Non-pigmented ciliary epithelial cell (primary cell): ENCODE data around the gene FAAP20.

Experiments
- DNase-seq: peaks from one replicate; pipeline ENCODE4 v3.0.0-alpha.2; 2010; ENCODE audit warnings: low read depth

FAAP20 gene, protein sequence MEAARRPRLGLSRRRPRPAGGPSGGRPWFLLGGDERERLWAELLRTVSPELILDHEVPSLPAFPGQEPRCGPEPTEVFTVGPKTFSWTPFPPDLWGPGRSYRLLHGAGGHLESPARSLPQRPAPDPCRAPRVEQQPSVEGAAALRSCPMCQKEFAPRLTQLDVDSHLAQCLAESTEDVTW

DNA sequence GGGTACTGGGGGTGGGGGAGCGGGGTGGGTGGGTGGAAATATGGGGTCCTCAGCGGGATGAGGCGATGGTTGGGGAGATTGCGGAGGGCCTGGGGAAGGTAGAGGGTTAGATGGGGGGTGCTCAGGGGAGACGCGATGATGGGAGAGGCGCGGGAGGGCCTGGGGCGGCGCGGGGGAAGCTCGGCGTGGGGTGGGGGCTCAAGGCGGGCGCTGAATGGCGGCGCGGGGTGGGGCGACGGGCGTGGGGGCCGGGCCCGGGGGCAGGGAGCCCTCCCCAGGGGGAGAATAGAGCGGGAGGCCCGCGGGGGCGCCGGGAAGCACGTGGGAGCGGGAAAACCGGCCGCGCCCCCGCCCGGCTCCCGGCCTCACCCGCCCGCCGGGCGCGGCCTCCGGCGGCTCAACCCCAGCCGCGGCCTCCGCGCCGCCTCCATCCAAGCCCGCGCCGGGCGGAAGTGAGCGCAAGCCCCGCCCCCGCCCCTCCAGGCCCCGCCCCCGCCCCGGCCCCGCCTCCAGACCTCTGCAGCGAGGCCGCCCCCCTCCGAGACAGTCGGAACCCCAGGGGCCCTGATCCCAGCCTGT lies at the start of gene FAAP20:
Gene FAAP20, minus strand, starts transcription at position 454 of the 579 bp plus-strand sequence. Its CDS starts 23 bp downstream, at position 431.
- DNase-seq = no peak

DNA sequence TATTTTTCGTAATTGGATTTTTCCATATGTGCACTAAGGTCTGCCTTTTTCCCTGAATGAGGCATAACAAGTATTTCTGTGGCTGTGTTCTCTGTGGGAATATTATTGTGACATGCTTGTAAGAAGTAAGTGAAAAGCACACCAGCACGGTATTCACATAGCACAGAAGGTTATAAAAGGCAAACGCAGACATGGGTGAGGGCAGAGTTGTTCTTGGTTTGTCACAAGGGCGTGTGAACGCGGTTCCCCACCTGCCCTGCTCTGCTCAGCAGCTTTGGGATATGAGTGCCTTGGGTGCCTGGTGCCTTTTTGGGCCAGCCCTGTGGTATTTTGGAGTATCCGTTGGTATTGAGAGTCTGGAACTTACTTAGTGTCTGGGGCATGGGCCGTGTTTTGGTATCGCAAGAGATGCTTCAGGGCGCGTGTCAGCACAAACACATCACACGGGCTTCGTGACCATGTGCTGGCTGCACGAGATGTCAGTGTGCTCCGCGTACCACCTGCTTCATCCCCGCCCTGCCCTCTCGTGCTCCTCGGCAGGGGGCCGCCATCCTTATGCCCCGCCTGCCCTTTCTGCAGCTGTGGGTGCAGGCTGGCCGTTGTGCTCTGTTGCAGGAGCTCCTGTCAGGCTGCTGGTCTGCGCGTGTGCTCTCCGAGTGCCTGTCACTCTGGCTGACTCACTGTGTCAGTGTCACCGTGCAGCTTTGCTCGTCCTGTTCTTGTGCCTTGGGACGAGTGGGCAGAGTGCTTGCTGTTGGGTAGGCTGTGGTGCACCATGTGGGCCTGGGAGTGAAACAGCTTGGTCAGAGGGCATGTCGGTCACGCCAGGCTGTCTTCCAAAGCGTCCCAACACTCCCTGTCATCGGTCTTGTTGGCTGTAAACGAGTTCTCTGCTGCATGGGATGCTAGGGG lies 48.5 kb upstream of the FAAP20 start:
- DNase-seq = no peak

DNA sequence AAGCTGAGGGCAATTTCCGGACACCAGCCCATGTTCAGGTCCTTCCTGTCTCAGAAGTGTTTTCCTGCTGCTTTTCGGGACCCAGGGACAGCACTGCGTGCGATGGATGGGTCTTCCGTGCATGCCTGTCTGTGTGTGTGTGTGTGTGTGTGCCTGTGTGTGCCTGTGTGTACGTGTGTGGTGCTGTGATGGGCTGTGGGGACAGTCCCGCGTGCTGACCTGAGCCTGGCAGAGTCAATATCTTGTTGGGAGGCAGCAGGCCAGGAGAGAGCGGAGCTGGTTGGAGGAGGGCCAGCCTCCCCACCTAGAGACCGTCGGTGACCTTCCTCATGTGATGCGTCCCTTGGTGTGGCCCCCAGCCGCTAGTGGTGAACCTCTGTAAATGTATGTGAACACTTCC lies 47.2 kb upstream of the FAAP20 start:
- no peak for DNase-seq

DNA sequence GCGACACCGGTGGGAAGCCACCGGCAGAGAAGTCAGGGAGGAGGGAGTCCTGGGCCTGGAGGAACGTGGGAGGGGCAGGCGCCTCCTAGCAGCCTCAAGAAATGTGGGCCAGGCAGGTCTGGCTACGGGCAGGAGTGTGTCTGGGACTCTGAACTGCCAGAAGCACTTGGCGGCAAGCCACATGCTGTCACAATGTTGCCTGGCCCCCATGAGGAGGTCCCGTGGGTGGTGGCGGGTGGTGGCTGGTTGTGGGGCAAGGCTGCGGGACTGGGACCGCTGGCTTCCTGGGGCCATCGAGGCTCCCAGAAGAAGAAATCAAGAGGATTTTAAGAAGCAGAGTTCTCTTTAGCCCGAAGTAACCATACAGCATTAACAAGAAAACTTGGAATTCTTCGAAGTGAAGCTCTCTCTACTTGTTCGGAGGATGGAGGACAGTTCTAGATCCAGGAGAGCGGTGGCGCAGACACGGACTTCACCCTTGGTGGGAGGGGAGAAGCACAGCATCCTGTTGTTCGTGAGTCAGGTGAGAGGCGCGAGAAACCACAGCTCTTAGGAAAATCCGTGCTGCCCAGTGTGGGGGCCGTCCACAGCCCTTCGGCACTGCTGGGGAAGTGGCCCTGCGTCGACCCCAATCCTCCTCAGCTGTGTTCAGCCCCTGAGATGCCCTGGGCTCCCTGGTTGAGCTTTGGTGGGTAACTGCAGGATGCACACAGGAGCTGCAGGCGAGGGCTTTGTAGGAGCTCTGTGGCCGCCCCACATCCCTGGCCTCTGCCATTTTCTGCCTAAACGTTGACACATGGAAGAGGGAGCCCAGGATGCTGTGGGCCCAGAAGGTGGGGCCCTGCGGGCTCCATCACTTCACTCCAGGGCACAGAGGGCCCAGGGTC lies 45.9 kb upstream of the FAAP20 start:
- no peak for DNase-seq

DNA sequence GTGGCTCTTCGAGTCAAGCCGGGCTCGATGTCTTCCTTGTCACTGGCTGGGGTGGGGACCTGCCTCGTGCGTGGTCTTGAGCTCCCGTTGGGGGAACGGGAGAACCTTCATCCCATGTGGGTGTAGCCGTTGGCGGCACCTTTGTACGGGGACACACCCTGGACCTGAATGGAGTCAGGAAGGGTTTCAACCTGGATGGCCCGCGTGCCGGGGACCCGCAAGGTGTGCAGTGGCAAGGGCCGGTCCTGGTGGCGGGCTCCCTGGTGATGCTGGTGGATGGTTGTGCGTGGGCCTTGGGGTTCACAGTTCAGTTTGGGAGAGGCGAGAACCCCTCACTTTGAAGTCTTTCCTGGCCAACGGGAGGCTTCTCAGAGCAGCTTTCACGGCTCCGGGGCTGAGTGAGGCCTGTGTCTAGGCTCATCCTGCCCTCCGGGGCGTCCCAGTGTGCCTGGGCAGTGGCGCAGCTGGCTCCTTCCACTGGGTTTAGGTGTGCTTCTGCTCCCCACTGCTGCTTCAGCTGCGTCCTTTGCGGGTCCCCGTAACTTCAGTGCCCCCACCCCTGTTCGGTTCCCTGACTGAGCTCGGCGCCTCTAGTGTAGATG lies 44.9 kb upstream of the FAAP20 start:
- DNase-seq = no peak

DNA sequence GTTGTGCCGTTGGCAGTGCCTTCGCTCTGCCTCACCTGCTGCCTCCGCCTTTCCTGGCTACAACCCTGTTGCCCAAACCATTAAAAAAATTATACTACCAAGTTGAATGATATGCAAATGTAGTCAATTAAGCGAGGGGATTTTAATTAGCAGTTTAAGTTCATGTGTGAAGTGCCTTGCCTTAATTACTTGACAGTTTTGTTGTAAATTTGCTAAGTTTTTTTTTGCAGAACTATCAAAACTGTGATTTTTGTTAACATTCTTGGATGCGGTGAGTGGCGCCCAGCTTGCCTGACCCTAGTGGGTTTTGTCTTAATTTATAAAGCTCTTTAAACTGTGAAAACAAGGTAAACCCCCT lies 44.4 kb upstream of the FAAP20 start:
- DNase-seq = no peak

DNA sequence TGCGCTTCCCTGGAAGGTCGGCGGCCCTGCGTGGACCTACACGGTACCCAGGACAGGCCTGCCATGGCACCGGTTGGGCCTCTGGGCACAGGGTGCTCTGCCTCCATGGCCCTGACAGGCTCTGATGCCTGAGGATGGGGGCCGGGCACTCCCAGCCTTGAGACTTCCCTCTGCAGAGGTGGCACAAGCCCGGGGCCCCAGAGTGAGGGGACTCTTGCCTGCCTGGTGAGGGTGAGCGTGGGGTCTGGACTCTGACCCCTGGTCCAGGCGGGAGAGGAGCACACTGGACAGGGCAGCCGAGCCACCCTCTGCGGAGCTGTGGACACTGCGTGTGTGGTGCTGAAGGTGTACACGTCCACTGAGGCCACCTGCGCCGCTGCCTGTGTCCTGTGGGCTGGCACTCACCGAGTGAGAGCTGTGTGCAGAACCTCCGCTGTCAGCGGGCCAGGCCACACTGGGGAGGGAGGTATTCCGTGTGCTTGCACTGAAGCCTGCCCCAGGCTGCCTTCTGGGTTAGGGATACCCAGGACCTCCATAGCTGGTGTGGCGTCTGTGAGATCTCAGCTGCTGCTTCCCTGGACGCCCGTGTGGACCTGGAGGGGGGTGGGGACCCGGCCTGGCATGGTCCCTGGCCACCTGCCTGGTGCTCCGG lies 43.9 kb upstream of the FAAP20 start:
- DNase-seq = no peak

DNA sequence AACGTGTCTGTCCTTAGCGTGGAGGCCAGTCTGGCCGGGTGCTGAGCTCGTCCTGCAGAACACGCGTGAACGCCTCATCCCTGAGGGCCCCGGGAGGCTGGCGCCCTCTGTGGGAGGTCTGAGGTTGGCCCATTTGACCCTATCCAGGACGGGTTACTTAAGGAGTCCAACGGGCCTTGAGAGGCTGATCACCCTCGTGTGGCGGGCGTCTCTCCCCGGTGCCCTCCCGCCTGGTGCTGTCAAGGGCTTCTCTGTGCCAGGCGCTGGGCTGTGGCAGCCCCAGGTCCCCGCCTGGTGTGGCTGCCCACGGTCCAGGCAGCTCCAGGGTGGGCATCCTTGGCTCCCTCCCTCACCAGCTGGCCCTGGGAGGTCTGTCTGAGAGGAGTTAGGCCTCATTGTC lies 43.2 kb upstream of the FAAP20 start:
- DNase-seq = no peak

DNA sequence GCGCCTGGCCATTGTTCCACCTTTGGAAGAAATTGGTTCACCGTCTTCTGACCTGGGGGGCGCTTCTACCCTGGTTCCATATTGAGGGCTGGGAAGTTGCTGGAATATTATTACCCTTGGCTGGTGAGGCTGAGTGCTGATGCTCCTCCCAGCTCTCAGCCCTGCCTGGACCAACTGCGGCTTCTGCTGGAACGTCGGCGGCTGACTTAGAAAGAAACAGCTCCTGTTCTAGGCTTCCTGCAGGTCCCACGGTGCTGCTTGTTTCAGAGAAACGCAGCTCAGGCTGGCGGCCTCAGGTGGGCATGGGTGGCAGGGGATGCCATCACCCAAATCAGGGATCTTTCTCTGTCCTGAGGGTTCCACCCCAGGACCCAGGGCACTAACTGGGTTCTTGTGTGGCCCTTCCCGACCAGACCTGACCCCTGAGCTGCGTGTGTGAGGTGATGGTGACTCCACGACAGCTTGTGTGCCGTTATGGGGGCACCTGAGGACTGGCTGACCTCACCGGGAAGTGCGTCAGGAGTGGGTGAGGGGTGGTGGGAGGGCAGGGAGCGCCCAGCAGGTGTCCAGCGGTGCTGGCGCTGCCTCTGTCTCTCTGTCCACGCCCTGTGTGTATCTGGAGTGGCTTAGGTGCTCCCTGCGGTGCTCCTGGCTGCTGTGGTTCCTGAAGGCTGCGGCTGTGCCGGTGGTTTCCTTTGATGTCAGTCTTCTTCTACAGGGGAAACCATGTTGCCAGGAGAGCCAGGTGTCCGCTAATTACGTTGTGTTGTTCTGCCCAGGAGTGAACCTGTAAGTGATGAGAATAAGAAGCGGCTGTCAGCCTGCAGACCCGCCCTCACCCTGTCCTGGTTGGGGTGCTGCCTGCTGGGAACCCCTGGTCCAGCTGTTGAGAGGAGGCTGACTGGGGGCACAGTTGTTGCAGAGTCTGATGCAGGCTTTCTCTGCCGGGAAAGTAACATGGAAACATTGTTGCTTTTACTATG lies 42.4 kb upstream of the FAAP20 start:
- DNase-seq = no peak

DNA sequence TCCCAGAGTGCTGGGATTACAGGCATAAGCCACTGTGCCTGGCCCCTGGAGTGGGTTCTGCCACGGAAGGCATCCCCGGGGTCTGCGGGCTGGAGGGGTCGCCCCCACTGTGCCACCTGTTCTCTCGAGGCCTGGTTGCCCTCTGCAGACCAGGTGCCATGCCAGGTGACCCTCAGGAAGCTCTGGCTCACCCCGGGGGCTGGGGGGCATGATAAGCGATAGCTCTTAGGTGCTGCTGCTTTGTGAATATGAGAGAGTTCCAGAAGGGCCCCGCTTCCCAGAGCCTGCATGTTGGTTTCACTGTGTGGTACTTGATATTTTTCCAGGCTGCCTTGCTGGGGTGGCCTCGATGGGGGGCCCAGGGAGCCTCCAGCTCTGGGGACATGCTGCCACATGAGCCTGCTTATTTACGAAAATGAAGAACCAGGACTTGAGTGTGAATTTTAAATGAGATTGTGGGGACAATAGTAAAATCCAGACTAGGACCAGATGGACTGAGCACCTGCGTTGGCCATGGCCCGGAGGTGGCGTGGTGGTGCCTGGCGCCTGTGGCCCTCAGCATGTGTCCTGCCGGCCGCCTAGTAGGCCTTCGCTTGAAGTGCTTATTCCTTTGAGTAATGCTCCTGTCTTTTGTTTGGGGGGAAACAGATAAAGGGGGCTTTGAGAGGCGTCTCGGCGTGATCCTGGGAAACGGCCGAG lies 40.9 kb upstream of the FAAP20 start:
- no peak for DNase-seq

DNA sequence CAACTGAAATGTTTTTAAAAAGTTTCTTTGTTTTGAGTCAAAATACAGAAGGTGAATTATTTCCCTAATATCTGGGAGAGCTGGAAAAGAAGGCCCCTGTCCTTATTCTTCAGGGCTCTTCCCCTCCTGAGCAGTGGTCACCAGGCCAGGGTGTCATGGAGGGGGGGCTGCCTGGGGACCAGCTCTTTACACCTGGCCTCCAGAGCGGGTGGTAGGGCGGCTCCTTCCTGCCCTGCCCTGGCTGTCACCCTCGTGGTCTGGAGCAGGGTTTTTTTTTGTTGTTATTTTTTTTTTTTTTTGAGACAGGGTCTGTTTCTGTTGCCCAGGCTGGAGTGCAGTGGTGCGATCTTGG lies 40.2 kb upstream of the FAAP20 start:
- DNase-seq = no peak

DNA sequence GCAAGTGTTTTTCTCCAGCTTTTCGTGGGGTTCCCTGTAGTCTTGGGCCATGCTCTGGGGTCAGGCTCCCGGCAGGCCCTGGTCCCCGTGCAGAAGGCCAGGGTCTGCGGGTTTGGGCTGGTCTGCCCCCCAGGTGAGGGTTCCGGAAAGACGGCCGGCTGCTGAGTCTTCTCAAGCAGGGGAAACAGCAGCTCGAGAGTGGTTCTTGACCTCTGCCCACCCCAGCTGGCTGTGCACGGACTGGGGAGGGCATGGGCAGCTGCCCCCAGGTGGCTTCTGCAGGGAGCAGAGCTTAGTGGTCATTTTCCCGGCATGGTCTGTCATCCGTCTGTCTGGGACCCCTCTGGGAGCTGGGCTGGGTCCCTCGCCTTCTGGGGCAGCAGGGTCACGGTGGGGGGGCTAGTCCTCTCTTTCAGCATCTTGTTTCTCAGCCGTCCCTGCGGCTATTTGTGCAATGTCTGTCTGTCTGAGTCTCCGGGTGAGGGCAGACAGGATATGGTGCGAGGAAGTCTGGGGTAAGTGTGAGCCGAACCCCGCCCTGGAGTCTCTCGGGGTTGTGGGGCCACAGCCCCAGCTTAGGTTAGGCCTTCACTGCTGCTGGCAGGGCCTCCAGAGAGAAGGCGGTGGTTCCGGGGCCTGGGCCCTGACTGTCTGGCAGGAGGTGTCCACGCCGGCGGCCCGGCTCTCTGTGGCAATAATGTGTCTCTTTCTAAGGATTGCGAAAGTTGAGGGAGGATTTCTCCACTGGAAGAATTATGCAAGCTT lies 39.6 kb upstream of the FAAP20 start:
- no peak for DNase-seq

DNA sequence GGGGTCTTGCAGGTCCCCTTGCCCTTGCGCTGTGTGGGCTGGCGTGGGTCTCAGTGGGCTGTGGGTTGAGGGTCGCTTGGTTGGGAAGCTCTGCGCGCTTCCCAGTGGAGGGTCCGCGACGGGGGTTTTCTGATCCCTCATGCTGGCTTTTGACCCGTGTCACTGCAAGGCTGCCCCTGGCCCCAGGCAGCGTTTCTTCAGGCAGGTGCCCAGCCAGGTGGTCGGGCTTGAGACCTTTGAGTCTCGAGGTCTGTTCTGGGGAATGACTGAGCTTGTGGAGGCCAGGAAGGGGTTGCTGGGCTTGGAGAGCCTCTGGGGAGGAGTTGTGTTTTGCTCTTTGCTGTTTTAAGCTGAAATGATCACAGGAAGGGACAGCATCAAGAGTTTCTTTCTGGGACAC lies 38.9 kb upstream of the FAAP20 start:
- no peak for DNase-seq

DNA sequence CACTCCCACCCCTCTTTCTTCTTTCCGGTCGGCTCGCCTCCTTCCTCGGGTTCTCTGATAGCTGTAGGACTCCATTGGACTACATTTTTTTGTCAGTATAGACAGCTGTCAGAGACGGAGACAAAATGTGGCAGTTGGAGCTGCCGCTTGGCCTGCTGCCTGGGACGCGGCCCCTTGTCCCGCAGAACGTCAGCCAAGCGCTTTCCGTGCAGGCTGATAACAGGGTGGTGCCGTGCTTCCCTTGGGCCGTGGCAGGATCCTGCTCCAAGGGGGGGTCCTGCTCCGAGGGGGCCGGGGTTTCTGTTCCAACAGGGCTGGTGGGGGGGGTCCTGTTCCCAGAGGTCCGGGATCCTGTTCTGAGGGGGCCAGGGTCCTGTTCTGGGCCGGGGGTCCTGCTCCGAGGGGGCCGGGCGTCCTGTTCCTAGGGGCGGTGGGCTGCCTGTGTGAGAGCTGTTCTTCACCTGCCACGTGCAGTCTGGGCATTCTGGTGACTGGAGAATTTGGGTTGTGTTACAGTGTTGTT lies 38.4 kb upstream of the FAAP20 start:
- no peak for DNase-seq

DNA sequence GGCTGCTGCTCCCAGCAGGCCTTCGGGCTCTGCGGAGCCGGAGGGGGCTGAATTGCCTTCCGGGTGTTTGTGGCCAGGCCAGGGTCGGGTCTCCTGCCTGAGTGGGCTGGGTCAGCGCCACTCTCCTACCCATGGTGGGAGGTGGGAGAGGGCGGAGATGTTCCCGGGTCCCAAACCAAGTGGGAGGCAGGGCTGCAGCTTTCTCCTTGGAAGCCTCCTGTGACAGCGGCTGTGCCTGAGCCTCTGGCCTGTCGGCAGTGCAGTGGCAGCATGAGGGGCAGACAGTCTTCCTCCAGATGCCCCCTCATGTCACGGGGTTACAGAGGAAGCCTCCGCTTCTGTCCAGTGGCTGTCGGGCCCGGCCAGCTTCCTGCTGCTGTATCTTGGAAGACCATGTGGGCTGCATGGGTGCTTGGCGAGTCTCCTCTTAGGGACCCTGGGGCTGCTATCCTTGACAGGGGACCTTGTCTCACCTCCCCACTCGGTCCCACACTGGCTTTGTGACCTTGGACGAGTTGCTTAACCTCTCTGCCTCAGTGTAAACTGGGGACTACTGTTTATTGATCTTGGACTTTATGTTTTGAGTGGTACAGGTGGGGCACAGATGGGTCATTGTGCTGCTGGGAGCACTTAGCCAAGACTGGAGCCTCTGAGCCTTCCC lies 37.8 kb upstream of the FAAP20 start:
- no peak for DNase-seq

DNA sequence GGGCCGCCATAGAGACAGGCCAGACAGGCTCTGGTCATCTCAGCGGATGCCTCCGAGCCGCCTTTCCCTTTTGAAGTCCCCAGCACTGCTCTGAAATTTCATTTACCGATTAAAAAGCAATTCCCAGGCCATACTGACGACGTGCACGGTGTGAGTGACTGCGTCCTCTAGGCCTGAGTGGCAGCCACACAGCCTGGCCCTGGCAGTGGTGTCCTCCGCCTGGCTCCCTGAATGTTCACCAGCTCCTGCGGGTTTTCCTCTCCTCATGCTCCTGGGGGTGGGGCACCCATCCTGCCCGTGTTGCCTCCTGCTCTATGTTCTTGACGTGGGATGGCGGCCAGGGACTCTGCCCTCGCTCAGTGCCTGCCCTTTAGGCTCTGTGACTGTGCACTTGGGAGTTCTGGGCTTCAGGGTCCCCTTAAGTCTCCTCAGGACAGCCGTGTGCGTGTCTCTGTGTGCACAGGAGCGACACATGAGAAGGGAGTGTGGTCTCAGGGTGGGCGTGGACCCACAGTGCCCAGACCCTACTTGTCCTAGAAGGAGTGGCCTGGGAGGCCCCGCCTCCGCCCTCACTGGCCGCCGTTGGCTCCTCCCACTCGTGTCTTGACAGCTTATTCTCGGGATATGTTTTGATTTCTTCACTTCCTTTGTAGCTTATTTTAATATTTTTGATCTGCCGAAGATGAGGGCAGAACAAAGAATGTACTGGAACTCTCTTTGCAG lies 37.1 kb upstream of the FAAP20 start:
- peak; percentile 67 for DNase-seq

DNA sequence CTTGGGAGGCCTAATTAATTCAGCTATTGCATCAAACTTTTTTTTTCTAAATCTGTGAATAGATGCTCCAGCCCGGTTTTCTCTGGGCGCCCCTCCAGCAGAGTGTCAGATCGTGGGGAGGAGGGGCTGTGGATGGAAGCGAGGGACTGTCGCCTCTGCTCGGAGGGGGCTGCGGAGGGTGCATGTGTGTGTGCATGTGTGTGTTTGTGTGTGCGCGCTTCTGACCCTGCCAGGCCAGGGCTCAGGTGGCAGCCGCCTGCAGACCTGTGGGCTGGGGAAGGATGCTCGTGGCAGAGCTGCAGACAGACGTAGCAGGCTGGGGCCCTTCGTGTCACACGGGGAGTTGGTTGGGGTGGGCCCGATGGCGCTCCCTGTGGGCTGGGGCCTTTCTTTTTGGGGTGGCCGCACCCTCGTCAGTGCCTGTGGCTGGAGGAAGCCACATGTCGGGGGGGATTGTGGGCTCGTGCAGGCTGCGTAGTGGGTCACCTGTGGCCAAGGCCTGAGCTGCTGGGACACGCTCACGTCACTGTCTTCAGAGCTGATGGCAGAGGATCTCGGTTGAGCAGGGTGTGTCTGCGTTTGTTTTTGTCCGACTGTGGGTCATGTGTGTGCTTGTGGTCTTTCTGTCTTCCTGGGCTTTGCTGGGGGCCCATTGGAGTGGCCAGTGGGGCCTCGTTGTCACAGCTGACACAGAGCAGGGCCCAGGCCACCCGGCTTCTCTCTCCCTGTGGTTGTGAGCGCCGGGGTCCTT lies 36.4 kb upstream of the FAAP20 start:
- no peak for DNase-seq
